DMS114 treated with DMSO at 0.1 percent for 48 hours (cell line): ENCODE measurements around the gene MICAL3.
"Not testable (repeated sequence)": the region's sequence is repeated elsewhere in the genome, so short reads cannot be mapped to it uniquely, and the experiment has no call there.

Source experiments
- DNase-seq: peaks from one replicate; lab custom pipeline; 2025; ENCODE audit not compliant: unreplicated experiment; lab: John Stamatoyannopoulos, UW

The MICAL3 gene

DNA sequence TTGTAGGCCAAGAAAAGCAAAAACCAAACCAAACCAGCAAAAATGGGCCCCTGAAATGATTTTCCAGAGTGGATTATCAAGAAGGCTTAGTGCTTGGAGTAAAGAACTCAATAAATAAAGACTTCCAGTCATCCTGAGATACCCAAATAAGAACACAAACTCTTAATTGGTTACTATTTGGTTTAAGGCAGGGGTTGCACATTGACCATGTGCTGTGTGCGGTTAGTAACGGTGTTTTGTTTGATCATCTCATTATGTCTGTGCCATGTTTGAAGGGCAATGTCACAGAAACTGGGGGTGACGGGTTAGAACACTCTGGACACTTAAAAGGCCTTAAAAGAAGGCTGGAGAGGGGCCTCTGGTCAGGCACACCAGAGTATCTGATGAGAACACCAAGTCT is 9.7 kb upstream of the MICAL3 start:
- DNase-seq = no peak

DNA sequence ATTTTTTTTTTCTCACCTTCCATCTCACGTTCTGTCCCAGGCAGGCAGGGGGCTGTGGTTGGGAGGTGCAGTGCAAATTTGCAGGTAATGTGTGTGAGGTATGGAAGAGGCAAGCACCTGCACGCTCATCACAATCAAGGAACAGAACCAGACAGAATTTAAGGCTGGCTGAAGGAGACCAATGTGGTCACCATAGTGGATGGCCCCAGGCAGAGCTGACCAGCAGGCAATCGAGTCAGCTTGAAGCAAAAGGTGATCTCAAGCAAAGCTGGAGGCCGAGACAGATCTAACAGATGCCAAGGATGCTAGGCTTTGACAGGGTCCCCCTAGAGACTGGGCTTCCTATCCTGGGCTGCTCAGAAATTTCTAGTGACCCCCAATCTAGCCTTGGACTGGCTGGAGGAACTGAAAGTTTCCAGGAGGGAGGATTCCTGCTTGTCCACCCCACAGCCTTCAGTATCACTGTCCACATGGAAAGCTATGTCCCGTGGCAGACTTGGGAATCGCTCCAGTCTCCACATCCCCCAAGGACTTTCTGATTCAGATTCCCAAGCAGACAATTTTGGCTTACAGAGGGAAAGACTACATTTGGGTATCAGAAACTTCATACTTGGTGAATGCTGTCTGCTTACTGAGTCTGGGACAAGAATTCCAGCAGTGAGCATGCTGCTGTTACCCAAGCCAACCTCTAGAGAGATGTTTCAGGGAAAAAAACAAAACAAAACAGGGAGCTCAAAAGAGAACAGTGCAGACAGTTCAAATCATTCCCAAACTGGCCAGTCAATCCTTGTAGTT is 9.0 kb upstream of the MICAL3 start:
- DNase-seq = no peak

DNA sequence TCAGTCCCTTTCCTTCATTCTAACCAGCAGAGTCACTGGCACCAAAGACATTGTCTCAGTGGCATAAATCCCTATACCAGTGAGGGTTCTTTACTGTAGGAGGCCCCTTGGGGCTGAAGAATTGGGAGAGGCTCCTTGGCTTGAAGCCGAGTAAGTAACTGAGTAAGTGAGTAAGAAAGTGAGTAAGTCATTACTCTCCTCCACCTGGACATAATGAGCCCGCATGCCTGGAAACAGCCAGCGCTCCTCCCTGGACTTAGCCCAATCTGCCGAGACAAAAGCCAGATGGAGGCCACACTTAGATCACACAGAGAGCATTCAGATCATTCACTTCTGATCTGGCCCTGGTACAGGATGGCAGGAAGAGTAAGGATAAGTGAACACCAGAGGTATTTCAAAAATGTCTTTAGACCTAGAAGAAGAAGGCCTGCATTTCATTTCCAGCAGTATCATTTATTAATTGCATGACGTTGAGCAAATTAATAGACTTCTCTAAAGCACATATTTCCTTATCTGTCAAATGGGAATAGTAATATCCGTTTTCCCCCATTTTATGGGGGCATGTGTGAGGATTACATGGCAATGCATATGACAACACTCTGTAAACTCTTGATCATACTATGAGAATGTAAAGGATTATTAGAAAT is 8.2 kb upstream of the MICAL3 start:
- no peak for DNase-seq

DNA sequence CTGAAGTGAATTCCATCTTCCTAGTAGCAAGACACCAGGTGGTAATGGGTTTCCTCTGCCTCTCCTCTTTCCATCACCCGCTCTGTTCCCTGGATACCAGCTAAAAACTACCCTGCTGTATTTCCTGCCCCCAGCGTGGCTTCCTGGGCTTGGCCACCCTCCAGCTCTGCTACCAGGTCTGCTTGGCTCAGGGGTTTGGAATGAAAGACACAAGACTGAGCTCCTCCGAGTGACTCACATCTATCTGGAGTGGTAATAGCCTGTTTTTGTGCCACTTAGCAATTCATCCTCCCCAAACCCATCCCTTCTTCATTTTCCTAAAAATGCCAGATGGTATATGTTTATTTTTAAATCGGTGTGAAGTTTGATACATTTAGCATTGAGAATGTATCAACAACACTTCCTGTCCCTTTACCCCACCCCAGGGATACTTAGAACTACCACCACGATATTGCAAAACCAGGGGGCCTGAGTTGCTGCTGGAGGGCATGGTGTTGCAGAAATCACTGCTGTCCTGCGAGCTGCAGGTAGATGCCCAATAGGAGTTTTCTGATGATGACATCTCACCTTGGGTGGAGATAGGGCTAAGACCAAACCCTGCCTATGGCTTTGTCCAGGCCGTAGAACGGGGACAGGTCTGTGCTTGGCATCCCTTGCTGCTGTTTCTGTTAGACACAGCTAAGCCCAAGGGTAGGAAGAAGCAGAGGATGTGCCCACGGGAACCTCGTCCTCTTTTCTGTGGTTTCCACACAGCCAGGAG is 7.5 kb upstream of the MICAL3 start:
- DNase-seq = no peak

DNA sequence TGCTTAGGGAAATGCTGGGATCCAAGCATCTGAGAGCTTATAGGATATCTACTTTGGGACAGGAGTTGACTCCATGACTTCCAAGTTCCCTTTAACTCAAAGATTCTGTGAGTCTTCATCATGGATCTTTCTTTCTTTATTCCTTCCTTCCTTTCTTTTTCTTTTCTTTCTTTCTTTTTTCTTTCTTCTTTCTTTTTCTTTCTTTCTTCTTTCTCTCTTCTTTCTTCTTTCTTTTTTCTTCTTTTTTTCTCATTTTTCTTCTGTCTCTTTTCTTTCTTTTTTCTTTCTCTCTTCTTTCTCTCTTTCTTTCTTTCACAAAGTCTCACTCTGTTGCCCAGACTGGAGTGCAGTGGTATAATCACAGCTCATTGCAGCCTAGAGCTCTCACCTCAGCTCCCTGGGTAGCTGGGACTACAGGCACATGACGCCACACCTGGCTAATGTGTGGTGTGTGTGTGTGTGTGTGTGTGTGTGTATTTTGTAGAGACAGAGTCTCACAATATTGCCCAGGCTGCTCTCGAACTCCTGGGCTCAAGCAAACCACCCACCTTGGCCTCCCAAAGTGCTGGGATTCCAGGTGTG is 5.4 kb upstream of the MICAL3 start:
- DNase-seq = no peak

DNA sequence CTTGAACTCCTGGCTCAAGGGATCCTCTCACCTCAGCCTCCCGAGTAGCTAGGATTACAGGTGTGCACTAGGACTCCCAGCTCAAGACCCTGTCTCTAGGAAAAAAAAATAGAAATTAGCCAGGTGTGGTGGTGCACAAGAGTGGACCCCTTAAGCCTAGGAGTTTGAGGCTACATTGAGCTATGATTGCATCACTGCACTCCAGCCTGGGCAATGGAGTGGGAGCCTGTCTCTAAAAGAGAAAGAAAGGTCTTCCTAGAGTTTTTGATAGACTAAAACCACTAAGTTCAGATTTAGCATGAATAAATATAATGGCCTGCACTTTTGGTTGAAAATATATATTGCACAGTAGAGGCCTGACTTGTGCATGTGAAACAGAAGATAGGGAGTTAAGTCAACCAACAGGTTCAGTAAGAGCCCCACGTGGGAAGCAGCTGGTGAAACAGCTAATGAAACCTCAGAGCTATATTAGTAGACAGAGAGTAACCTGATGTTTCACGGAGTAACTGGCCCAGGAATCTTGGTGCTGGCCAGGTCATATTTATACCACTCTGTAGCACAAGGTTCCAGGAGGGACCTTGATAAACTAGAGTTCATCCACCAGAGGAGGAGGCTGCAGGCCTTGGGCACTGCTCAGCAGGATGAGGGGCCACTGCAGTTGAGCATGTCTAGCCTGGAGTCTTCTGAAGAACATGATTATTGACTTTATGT is 4.6 kb upstream of the MICAL3 start:
- no peak for DNase-seq

DNA sequence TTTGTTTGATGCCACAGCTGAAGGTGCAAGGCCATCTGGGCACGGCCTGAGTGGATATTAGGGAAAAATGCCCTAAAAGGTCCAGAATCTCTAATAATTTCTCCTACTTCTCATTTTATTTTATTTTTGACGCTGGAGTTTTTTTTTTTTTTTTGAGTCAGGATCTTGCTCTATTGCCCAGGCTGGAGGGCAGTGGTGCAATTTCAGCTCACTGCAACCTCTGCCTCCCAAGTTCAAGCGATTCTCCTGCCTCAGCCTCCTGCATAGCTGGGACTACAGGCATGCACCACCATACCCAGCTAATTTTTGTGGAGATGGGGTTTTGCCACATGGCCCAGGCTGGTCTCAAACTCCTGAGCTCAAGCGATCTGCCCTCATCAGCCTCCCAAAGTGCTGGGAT is 1.5 kb upstream of the MICAL3 start:
- DNase-seq = not testable (repeated sequence)

DNA sequence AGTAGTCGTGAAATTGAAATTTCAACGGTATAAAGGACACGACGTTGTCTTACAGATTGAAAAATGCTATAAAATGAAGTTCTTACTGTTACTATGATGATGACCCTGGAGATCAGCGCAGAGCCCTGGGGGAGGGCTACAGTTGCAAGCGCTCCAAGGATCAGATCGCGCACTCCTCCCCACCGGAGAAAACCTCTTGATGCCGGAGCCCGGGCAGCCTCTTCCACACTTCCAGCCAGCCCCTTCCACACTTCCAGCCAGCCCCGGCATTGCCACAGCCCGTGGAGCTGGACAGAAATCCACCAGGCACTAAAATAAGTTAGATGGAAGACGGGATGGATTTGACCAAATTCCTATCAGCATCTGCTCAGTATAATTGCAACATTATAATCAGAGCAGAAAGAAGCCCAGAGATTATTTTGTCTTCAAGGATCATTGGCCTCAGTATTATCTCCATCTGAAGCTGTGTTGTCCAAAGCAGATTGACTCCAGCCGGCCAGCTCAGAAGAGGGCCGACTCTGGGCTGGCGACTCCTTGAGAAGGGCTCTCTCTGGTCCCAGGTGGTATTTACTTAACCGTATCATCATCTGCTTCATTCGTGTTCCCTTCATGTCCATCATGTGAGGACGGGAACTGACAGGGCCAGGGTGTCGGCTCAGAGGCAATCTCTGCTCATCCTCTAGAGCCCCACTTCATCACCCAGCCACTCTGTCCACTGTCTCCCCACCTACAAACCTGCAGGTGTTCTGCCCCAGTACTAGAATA is 777 bp upstream of the MICAL3 start:
- DNase-seq = no peak

DNA sequence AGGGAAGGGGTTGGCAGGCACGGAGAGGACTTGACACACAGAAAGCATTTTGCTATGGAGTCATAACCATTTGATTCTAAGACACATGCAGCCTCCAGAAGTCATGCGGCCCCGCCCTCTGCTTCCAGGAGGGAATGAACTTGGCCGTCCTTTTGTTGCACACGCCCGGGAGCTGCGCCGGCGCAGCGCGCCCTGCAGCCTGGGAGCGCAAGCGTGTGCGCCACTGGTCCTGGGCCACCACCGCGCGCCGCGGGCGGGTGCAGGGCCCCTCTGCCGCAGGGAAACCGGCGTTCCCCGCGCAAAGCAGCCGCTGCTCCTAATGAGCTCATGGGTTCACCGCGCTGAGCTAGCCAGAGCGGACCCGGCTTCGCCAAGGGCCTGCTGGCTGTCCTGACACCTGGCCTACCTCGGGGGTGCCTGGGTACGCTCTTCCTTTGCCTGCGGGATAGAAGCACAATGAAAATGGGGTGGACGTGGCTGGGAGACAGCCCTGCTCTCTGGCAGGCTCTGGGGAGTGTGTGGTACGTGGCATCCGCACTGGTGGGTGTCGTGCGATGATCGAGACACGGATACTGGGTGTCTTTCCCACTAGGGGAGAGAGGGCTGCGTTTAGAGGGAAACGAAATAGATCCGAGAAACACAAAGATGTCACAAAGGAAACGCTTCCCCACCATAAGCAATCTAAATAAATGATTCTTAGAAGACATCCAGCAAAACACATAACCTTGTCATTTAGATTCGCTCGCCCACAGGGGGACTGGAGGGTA is 669 bp downstream of the MICAL3 start:
- DNase-seq = peak; percentile 52

DNA sequence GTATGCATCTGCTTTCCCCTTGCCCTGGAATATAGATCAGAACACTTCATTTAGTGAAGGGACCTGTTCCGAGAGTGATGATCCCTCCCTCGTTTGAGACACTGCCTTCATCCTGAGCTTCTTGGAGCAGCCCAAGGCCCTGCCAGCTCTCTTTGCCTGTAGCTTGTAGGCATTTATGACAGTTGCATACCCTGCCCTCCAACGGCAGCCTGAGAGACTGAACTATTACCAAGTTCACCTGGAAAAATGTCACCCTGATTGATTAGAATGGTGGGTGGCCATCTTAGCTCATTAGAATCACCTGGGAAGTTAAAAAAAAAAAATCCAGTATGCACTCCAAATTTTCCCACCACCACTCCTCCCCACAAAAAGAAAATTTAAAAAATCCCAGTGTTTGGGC is 1.5 kb downstream of the MICAL3 start:
- no peak for DNase-seq

DNA sequence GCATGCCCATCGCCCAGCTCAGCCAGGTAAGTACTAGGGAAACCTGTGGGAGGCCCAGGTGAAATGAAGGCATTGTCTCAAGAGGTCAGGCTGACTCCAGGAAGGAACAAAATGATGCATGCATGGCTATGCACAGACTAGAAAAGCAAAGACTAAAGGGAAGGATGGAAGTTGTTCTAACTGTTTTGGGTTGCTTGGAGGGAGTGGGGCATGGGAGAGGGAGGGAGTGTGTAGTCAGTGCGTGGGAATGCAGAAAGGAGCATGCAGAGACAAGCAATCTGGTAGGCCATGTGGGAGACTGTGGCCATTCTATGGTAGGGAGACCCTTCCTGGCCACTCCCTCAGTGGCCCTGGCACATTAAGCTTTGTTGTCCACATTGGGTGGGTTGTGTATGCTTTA is 2.9 kb downstream of the MICAL3 start:
- DNase-seq = no peak

DNA sequence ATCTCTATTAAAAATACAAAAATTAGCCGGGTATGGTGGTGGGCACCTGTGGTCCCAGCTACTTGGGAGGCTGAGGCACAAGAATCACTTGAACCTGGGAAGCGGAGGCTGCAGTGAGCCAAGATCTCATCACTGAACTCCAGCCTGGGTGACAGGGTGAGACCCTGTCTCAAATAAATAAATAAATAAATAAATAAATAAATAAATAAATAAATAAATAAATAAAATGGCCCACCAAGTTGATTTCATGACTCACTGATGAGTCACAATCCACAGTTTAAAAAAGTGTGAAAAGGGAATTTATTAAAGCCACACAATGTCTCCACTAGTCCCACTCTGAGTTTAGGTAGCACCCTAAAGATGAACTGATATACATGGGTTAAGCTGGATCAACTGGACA is 3.6 kb downstream of the MICAL3 start:
- DNase-seq = not testable (repeated sequence)

DNA sequence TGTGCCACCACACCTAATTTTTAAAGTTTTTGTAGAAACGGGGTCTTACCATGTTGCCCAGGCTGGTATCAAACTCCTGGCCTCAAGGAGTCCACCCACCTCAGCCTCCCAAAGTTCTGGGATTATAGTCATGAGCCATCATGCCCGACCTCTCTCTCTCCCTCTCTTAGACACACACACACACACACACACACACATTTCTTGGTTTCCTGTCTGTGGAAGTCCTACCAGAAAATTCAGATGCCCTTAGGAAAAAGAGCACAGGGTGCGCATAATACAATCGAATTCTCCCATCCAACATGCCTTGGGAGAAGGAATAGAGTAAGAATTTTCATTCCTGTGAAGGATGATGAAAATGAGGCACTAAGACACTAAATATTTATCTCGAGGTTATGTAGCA is 10.4 kb downstream of the MICAL3 start:
- no peak for DNase-seq

DNA sequence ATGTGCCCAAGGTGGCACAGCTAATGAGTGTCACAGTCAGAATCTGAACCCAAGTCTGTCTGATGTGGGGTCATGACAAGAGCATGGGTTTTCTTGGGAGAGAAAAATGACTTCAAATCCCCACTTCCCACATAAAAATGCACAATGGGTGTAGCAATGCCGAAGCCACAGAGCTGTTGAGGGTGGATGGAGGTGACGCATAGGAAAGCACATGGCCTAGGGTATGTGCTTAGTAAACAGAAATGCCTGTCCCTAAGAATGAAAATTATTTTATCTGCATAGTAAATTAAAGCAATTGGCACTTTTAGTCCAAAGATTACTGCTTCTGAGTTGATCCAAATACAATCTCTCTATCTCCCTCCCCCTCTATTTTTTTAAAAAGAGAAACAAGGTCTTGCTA is 10.9 kb downstream of the MICAL3 start:
- DNase-seq = no peak

DNA sequence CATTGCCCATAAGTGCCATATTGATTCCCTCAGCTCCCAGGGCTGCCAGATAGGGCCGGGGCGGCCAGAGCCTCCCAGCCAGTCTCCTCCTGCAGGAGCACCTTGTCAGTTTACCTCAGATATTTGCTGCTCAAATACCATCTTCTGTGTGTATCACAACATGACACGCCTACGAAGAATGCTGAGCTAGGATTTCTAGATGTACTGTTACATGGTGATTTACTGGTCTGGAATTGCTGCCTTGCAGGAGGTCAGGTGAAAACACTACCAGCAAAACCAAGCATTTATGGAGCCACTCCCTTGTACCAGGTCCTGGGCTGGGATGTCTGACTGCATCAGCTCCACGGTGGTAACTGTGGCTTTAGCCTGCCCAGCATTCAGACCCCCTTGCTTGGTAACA is 11.8 kb downstream of the MICAL3 start:
- no peak for DNase-seq

DNA sequence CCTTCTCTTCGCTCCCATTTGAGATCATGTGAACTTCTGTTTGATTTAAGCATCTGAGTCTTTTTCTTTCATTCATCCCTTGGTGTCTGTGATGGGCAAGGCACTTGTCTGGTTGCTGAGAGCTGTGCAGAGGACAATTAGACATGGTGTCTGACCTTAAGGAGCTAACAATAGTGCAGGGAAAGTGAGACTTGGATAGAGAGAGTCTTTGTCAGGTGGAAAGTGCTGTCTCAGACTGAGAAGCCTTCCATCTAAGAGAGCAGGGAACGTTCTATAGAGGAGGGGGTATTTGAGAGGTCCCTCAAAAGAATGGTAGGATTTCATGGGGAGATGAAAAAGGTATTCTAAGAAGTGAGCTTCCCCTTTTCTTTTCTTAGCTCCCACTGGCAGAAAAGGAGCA is 14.1 kb downstream of the MICAL3 start:
- no peak for DNase-seq

DNA sequence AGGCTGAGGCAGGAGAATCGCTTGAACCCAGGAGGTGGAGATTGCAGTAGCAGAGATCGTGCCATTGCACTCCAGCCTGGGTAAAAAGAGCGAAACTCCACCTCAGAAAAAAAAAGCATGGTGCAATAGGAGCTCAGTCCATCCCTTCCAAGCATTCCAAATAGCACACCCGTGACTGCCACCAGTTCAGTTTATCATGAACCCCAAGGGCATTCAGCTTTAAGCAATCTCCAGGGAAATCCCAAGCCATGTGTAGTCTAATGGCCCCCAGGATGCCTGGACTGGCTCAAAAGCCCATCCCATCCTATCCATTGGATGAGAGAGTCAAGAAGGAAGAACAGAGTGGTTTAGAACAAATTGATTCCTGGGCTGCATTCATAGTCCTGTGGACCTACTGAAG is 16.2 kb downstream of the MICAL3 start:
- no peak for DNase-seq

DNA sequence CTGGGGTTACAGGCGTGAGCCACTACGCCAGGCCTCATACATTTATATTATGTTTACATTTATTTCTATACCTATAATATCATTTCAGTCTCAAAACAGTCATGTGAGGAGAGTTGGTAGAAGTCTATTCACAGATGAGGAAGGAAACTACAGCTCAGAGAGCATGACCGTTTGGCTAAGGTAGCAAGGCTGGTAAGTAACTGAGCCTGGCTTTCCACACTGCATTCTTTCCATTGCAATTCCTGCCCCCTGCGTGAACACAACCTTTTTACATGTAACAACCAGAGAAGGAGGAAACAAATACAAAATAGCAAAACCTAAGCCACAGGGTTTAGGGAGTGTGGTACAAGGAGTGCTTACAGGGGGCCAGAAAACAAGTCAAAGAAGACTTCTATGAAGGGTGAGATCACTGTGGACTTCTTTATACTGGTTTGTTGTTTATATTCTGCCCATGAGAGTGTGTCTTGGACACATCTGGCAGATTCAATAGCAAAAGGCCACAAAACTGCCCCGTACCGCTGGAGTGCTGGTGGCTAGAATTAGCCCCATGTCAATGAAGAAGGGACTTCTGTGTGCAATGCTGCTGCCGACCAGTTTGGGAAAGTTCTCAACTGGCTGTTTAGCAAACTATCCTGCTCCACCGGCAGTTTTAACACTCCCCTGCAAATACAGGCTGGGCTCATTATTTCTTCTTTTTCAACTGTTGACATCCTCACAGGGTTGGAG is 19.0 kb downstream of the MICAL3 start:
- no peak for DNase-seq

DNA sequence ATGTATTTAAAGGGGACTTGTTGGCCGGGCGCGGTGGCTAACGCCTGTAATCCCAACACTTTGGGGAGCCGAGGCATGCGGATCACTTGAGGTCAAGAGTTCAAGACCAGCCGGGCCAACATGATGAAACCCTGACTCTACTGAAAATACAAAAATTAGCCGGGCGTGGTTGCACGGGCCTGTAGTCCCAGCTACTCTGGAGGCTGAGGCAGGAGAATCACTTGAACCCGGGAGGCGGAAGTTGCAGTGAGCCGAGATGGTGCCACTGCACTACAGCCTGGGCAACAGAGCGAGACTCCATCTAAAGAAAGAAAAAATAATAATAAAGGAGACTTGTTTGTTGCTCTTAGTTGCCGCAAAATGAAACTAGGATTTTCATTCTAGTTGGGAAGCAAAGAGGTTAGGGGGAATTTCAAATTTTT is 22.5 kb downstream of the MICAL3 start:
- not testable (repeated sequence) for DNase-seq
